Thyroid gland (tissue), 4 donors: ENCODE measurements around the gene PKNOX1.

ENCODE experiments used
- POLR2A ChIP-seq, 2 donors: fragments of 450-650 bp; IDR thresholded peaks; one replicate each; pipeline ENCODE4 v1.6.1; 2017; ENCODE audit warnings: antibody characterized with exemption in 2 of 2, mild to moderate bottlenecking in 2 of 2, moderate library complexity in 1 of 2
- TF ChIP-seq, protein P1 (sequence below), 6 experiments: fragments of 200-600 bp in 3 of 6; fragments of 450-650 bp in 3 of 6; sonication (generic) in 3 of 6; IDR thresholded peaks; one replicate each; pipeline ENCODE4 v1.5.1; 2016 to 2019; ENCODE audit warnings: antibody characterized with exemption in 6 of 6, mild to moderate bottlenecking in 2 of 6, inconsistent platforms in 1 of 6, moderate library complexity in 1 of 6

DNA sequence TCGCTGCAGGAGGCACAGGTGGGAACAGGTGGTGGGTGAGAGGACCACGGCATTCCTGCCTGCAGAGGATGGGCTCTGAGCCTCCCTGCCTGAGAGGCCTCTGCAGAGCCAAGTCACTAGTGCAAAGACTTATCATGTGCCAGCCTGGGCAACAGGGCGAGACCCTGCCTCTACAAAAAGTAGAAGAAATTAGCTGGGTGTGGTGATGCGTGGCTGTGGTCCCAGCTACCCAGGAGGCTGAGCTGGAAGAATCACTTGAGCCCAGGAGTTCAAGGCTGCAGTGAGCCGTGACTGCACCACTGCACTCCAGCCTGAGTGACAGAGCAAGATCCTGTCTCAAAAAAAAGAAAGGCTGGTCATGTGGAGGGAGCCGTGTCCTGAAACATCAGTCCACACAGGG lies 46.4 kb downstream of the PKNOX1 start:
- TF ChIP-seq, protein P1, sequence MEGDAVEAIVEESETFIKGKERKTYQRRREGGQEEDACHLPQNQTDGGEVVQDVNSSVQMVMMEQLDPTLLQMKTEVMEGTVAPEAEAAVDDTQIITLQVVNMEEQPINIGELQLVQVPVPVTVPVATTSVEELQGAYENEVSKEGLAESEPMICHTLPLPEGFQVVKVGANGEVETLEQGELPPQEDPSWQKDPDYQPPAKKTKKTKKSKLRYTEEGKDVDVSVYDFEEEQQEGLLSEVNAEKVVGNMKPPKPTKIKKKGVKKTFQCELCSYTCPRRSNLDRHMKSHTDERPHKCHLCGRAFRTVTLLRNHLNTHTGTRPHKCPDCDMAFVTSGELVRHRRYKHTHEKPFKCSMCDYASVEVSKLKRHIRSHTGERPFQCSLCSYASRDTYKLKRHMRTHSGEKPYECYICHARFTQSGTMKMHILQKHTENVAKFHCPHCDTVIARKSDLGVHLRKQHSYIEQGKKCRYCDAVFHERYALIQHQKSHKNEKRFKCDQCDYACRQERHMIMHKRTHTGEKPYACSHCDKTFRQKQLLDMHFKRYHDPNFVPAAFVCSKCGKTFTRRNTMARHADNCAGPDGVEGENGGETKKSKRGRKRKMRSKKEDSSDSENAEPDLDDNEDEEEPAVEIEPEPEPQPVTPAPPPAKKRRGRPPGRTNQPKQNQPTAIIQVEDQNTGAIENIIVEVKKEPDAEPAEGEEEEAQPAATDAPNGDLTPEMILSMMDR (IDR thresholded peaks at IDR 0.05): peak in 2 of 6 experiments; percentile 3 to 28
- TF ChIP-seq POLR2A (IDR thresholded peaks at IDR 0.05): no peak
